Measurements from ENCODE around the gene GNB2.
A peak's percentile ranks its signal among the peaks of the same experiment; 100 is the strongest.

- TF ChIP-seq CTCF (IDR thresholded peaks at IDR 0.05; ENCODE audit: low read length), result peak; percentile 86
- TF ChIP-seq EZH2 (optimal IDR thresholded peaks at IDR 0.05; ENCODE audit: low read depth, low read length), result no peak
Observed at GRCh38 chr7:100691676-100692577, 18.4 kb downstream of the GNB2 start.
